ENCODE data around the gene IKBKG. TPM values are rescaled to one million over a fixed set of nuclear protein-coding genes. Genes with fewer than 3 reads are reported as not detected.

Gene IKBKG
- total RNA-seq, 4 donors from 2014 or later, result 14.0 to 22.6 (median 15.2) TPM

DNA sequence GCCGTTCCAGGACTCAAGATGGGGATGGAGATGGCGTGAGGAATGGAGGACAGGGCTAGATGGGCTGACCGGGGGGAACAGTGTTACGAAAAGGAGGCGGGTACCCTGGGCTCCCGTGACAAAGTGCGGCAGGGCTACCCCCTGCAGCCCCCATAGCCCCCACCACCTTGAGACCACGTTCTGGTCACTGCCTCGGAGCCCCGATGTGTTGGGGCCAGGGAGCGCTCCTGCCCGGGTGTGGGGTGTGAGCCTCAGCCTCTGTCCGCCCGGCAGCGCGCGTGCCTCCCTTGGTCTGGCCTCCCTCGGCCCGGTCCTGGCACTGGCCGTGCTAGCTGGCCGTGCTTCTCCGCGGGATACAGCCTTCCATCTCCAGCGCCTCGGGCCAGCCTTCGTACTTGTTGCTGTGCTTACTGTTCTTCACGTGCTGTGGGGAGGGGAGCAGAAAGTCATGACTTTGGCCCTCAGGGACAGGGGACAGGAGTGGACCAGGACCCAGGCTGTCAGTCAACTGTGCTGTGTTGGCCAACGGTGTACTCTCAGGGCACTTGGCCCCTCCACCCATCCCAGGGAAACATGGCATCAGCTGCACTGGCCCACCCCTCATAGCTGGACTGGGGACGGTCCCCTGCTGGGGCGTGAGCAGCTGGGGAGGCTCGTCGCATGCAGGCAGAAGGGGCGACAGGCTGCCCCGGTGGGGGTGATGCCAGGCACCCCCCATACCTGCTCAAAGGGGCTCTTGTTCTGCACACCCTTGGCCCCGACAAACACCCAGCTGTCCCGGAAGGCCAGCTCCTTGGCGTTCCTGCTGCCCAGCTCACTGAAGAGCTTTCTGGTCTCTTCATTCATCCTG is 40.7 kb upstream of the IKBKG start:
- TF ChIP-seq POLR2AphosphoS5 (IDR thresholded peaks at IDR 0.05), result no peak
- no peak for TF ChIP-seq EP300 (IDR thresholded peaks at IDR 0.05)
- TF ChIP-seq, protein P1, sequence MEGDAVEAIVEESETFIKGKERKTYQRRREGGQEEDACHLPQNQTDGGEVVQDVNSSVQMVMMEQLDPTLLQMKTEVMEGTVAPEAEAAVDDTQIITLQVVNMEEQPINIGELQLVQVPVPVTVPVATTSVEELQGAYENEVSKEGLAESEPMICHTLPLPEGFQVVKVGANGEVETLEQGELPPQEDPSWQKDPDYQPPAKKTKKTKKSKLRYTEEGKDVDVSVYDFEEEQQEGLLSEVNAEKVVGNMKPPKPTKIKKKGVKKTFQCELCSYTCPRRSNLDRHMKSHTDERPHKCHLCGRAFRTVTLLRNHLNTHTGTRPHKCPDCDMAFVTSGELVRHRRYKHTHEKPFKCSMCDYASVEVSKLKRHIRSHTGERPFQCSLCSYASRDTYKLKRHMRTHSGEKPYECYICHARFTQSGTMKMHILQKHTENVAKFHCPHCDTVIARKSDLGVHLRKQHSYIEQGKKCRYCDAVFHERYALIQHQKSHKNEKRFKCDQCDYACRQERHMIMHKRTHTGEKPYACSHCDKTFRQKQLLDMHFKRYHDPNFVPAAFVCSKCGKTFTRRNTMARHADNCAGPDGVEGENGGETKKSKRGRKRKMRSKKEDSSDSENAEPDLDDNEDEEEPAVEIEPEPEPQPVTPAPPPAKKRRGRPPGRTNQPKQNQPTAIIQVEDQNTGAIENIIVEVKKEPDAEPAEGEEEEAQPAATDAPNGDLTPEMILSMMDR (IDR thresholded peaks at IDR 0.05), result no peak
- TF ChIP-seq POLR2A (IDR thresholded peaks at IDR 0.05), result no peak
- ATAC-seq, result no peak
- Histone ChIP-seq H3K27ac (no peak overlapping the region), H3K27me3 (no peaks in the 10 kb centered on the region), H3K4me1 (no peaks in the 10 kb centered on the region), H3K9me3 (no peaks in the 10 kb centered on the region), H3K36me3 (peaks cover 0 to 66% of the 10 kb centered on the region in 2 donors), H3K4me3 (no peak overlapping the region)
- 89% methylated on average over 9 of the region's 37 CpGs; no CpG with 5 or more reads in 1 of the 2 donors for WGBS, 2 donors (ENCODE audit: low coverage in 1 of 2)

DNA sequence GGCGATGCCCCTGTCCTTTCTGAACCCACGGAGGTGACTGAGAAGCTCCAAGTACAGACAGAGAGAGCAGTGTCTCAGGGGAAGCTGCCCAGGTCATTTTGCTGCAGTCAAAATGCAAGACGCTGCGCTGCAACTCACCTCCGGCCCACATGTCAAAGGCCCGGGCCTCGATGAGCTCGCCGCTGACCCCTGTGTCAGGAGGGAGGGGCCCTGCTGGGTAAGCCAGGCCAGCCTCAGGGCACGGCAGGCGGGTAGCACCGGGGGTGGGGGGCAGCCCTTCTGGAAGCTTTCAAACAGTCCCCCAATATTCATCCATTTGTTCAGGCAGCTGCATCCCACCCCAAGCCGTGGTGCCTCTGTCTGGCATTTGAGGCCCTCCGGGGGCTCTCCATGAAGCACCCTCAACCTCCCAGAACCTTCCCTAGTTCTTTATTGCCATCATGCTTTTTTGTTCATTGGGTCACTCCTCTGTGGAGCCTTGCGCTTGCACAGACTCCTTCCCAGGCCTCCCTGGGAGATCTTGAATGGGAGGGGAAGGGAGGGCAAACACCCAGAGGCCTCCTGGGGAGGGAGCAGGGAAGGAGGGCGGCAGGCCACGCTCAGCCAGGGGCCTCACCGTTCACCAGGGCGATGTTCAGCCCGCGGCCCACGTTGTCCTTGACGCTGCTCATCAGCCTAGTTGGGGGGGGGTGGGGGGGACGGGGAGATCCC is 39.6 kb upstream of the IKBKG start:
- Histone ChIP-seq H3K9me3 (no peaks in the 10 kb centered on the region), H3K27me3 (no peaks in the 10 kb centered on the region), H3K36me3 (peaks cover 0 to 67% of the 10 kb centered on the region in 2 donors), H3K4me3 (no peak overlapping the region), H3K27ac (no peak overlapping the region), H3K4me1 (no peaks in the 10 kb centered on the region)
- TF ChIP-seq POLR2AphosphoS5 (IDR thresholded peaks at IDR 0.05) (no peak), EP300 (IDR thresholded peaks at IDR 0.05) (no peak), POLR2A (IDR thresholded peaks at IDR 0.05) (no peak)
- TF ChIP-seq, protein P1 (IDR thresholded peaks at IDR 0.05), result no peak
- ATAC-seq, result no peak
- WGBS, 2 donors (ENCODE audit: low coverage in 1 of 2), result 100% methylated on average over 1 of the region's 24 CpGs; no CpG with 5 or more reads in 1 of the 2 donors

DNA sequence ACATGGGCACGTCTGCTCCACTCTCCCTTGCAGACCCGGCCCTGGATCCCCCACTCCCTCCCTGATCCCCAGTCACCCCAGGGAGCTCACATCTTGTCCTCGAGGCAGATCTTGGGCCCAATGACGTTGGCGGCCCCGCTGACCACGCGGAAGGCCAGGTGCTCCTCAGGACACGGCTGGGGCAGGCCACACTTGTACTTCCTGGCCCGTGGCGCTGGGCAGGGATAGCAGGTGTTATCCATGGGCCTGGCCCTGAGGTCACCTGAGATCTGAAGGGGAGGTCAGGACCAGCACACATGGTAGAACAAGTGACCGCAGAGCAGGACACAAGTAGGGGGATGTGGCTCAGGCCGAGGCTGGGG is 39.1 kb upstream of the IKBKG start:
- no peak for ATAC-seq
- TF ChIP-seq POLR2AphosphoS5 (IDR thresholded peaks at IDR 0.05) (no peak), EP300 (IDR thresholded peaks at IDR 0.05) (no peak), POLR2A (IDR thresholded peaks at IDR 0.05) (no peak)
- TF ChIP-seq, protein P1 (IDR thresholded peaks at IDR 0.05), result no peak
- Histone ChIP-seq H3K27me3 (no peaks in the 10 kb centered on the region), H3K27ac (no peak overlapping the region), H3K36me3 (peaks cover 0 to 67% of the 10 kb centered on the region in 2 donors), H3K9me3 (no peaks in the 10 kb centered on the region), H3K4me3 (no peak overlapping the region), H3K4me1 (no peaks in the 10 kb centered on the region)
- 100% methylated on average over 1 of the region's 13 CpGs; no CpG with 5 or more reads in 1 of the 2 donors for WGBS, 2 donors (ENCODE audit: low coverage in 1 of 2)

DNA sequence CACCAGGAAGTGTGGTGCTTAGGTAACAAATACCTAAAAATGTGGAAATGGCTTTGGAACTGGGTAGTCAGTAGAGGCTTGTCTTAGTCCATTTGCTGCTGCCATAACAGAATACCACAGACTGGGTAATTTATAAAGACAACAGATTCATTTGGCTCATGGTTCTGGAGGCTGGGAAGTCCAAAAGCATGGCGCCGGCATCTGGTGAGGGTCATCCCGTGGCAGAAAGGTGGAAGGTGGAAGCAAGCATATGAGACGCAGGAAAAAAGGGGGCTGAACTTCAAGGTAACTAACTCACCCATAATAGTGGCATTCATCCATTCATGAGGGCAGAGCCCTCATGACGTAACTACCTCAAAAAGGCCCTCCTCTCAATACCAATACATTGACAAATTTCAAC is 38.0 kb upstream of the IKBKG start:
- no peak for ATAC-seq
- TF ChIP-seq EP300 (IDR thresholded peaks at IDR 0.05), result no peak
- no peak for TF ChIP-seq POLR2AphosphoS5 (IDR thresholded peaks at IDR 0.05)
- TF ChIP-seq, protein P1 (IDR thresholded peaks at IDR 0.05), result no peak
- TF ChIP-seq POLR2A (IDR thresholded peaks at IDR 0.05), result no peak
- Histone ChIP-seq H3K36me3 (peaks cover 0 to 67% of the 10 kb centered on the region in 2 donors), H3K27ac (no peak overlapping the region), H3K9me3 (no peaks in the 10 kb centered on the region), H3K4me3 (no peak overlapping the region), H3K27me3 (no peaks in the 10 kb centered on the region), H3K4me1 (peaks cover 0 to 8% (median 0%) of the 10 kb centered on the region in 3 donors)
- 92 to 100% methylated on average over 1 to 5 of the region's 5 CpGs for WGBS, 2 donors (ENCODE audit: low coverage in 1 of 2)
